HepG2 (cell line): ENCODE results near the gene NDUFS1. TPM values are rescaled to one million over a fixed set of nuclear protein-coding genes. Genes with fewer than 3 reads are reported as not detected.

ENCODE experiments used
- ATAC-seq: fragments of 200-7000 bp; cut with Tn5 transposase; 3 replicates; pipeline ENCODE4 v1.9.1; 2020; ENCODE audit warnings: mild to moderate bottlenecking, moderate library complexity
- BruUV-seq: library from RNA; stranded (reverse); fragments of 400-500 nt; replicated peaks from 2 replicates; lab custom pipeline; 2021; lab: Mats Ljungman, UMichigan
- CTCF ChIA-PET: fragments of 300-600 bp; formaldehyde crosslinking; extraction: SDS; loops from one replicate; lab custom pipeline; 2021; ENCODE audit warnings: low total read pairs, inconsistent platforms, low intra/inter-chr PET ratio; lab: Yijun Ruan, JAX
- POLR2A ChIA-PET: fragments of 350-600 bp; sonication (Branson Sonifier 250); formaldehyde crosslinking; loops from one replicate; lab custom pipeline; 2020; ENCODE audit warnings: antibody characterized with exemption, inconsistent platforms; lab: Yijun Ruan, JAX
- DNase-seq: peaks from one replicate; pipeline ENCODE4 v3.0.0-alpha.2; 2015; ENCODE audit warnings: low spot score
- FAIRE-seq: peaks from 3 replicates; lab custom pipeline; 2011; peaks lifted over from hg19 to GRCh38; lab: Jason Lieb, UNC
- H2AFZ ChIP-seq: one replicate; pipeline ENCODE4 v1.6.1; 2011; ENCODE audit warnings: low read length, inconsistent platforms
- H3K27ac ChIP-seq: fragments of 300-600 bp; 3 replicates; pipeline ENCODE4 v1.8.0; 2011; ENCODE audit warnings: mixed run types, mild to moderate bottlenecking, mixed read lengths, low read length, inconsistent platforms; ENCODE audit not compliant: insufficient read depth; ENCODE audit errors: extremely low read length
- H3K27me3 ChIP-seq, 2 experiments: fragments of 200-600 bp in 1 of 2; 2 replicates in 1 of 2; 3 replicates in 1 of 2; pipeline versions ENCODE4 v1.6.0 to v1.8.0; 2011; ENCODE audit warnings: low read length in 2 of 2, mild to moderate bottlenecking in 2 of 2, moderate library complexity in 2 of 2, inconsistent platforms in 1 of 2; ENCODE audit not compliant: insufficient read depth in 2 of 2, control insufficient read depth in 1 of 2
- H3K36me3 ChIP-seq, 2 experiments: fragments of 200-600 bp in 1 of 2; replicated peaks in 1 of 2; 2 replicates in 1 of 2; 3 replicates in 1 of 2; pipeline versions ENCODE4 v1.5.1 to v1.8.0; 2011; ENCODE audit warnings: low read length in 2 of 2, inconsistent platforms in 1 of 2; ENCODE audit not compliant: insufficient read depth in 2 of 2, control insufficient read depth in 1 of 2
- H3K4me1 ChIP-seq: 2 replicates; pipeline ENCODE4 v1.5.1; 2012; ENCODE audit warnings: low read length, inconsistent platforms; ENCODE audit not compliant: insufficient read depth
- H3K4me2 ChIP-seq: 2 replicates; pipeline ENCODE4 v1.6.0; 2011; ENCODE audit warnings: low read depth, low read length, inconsistent platforms
- H3K4me3 ChIP-seq, 3 experiments: fragments of 200-600 bp in 1 of 3; sonication (generic), shearing (Covaris generic) in 1 of 3; replicated peaks in 1 of 3; 2 replicates each; pipeline ENCODE4 v1.5.1; 2011 to 2016; ENCODE audit warnings: low read length in 3 of 3, inconsistent platforms in 2 of 3, low read depth in 2 of 3, mild to moderate bottlenecking in 2 of 3, control low read depth in 1 of 3, mixed read lengths in 1 of 3; ENCODE audit not compliant: insufficient read depth in 1 of 3
- H3K79me2 ChIP-seq: one replicate; pipeline ENCODE4 v1.6.1; 2011; ENCODE audit warnings: low read length, inconsistent platforms; ENCODE audit not compliant: insufficient read depth
- H3K9ac ChIP-seq: 2 replicates; pipeline ENCODE4 v1.6.0; 2011; ENCODE audit warnings: mild to moderate bottlenecking, low read depth, low read length, inconsistent platforms; ENCODE audit not compliant: insufficient read depth
- H3K9me3 ChIP-seq: 2 replicates; pipeline ENCODE4 v1.5.1; 2012; ENCODE audit warnings: mild to moderate bottlenecking, low read length
- H4K20me1 ChIP-seq: 2 replicates; pipeline ENCODE4 v1.6.0; 2011; ENCODE audit warnings: inconsistent platforms, mild to moderate bottlenecking, low read length, moderate library complexity; ENCODE audit not compliant: insufficient read depth
- AKNA ChIP-seq: sonication (generic); formaldehyde crosslinking; IDR thresholded peaks from 2 replicates; pipeline ENCODE4 v1.4.0; 2020; ENCODE audit warnings: missing genetic modification reagents, borderline replicate concordance
- ARID2 ChIP-seq: sonication (generic); formaldehyde crosslinking; IDR thresholded peaks from 2 replicates; pipeline ENCODE4 v1.8.1; 2022; ENCODE audit warnings: mild to moderate bottlenecking, missing genetic modification reagents, borderline replicate concordance
- ATF1 ChIP-seq: IDR thresholded peaks from 2 replicates; pipeline ENCODE4 v1.6.1; 2016; ENCODE audit warnings: mild to moderate bottlenecking, control low read depth
- EHMT2 ChIP-seq: fragments of 200-600 bp; sonication (generic); IDR thresholded peaks from 2 replicates; pipeline ENCODE4 v1.7.0; 2017; ENCODE audit warnings: antibody characterized with exemption, low read depth, low read length, borderline replicate concordance
- KDM5B ChIP-seq: sonication (generic); formaldehyde crosslinking; IDR thresholded peaks from 2 replicates; pipeline ENCODE4 v1.4.0; 2020; ENCODE audit warnings: missing genetic modification reagents, mild to moderate bottlenecking, borderline replicate concordance
- NFIC ChIP-seq: IDR thresholded peaks from 2 replicates; pipeline ENCODE4 v1.6.1; 2012; ENCODE audit warnings: mild to moderate bottlenecking, low read length, inconsistent platforms
- RBAK ChIP-seq: sonication (generic); formaldehyde crosslinking; IDR thresholded peaks from 2 replicates; pipeline ENCODE4 v1.5.1; 2020; ENCODE audit warnings: mild to moderate bottlenecking, missing genetic modification reagents
- SRY ChIP-seq: sonication (generic); formaldehyde crosslinking; IDR thresholded peaks from 2 replicates; pipeline ENCODE4 v1.8.0; 2022; ENCODE audit warnings: mild to moderate bottlenecking, missing genetic modification reagents
- ZBTB3 ChIP-seq: sonication (generic); formaldehyde crosslinking; IDR thresholded peaks from 2 replicates; pipeline ENCODE4 v1.4.0; 2020; ENCODE audit warnings: low read depth, mild to moderate bottlenecking, moderate library complexity, missing genetic modification reagents, borderline replicate concordance
- ZNF12 ChIP-seq: sonication (generic); formaldehyde crosslinking; IDR thresholded peaks from 2 replicates; pipeline ENCODE4 v1.5.0; 2020; ENCODE audit warnings: missing genetic modification reagents
- ZNF30 ChIP-seq: sonication (generic); formaldehyde crosslinking; IDR thresholded peaks from 2 replicates; pipeline ENCODE4 v1.5.0; 2020; ENCODE audit warnings: mild to moderate bottlenecking, missing genetic modification reagents
- ZNF570 ChIP-seq: sonication (generic); formaldehyde crosslinking; IDR thresholded peaks from 2 replicates; pipeline ENCODE4 v1.4.0; 2020; ENCODE audit warnings: mild to moderate bottlenecking, missing genetic modification reagents, borderline replicate concordance
- ZNF652 ChIP-seq: IDR thresholded peaks from 2 replicates; pipeline ENCODE4 v1.6.1; 2016; ENCODE audit warnings: low read depth, borderline replicate concordance
- ZSCAN5A ChIP-seq: sonication (generic); formaldehyde crosslinking; IDR thresholded peaks from 2 replicates; pipeline ENCODE4 v1.8.0; 2022; ENCODE audit warnings: mild to moderate bottlenecking, missing genetic modification reagents, borderline replicate concordance
- WGBS: methylation state at CpG from one replicate; pipeline ENCODE4 v1.1.6; 2017; ENCODE audit warnings: low lambda C conversion rate; 5-methylcytosine and 5-hydroxymethylcytosine counted together
- in situ Hi-C: cut with HindIII; loops from 2 replicates; pipeline ENCODE4 v1.10.0; 2017; ENCODE audit warnings: low pct_unique_long_range_greater_than_20kb; ENCODE audit not compliant: extremely low pct_ligation_motif_present
- intact Hi-C: fragments of 100-400 bp; cut with micrococcal nuclease; formaldehyde crosslinking; loops from one replicate; pipeline ENCODE4 v1.10.0; 2022; ENCODE audit not compliant: unreplicated experiment
- polyA plus RNA-seq, 8 experiments: library from polyadenylated mRNA; depleted of rRNA in 3 of 8; stranded (reverse) in 7 of 8; unstranded in 1 of 8; fragments of >200 nt; fragmentation: Illumina TruSeq in 4 of 8; extraction: Trizol in 4 of 8; gene quantifications; 2 replicates each; pipeline versions ENCODE4 v1.2.1 to v1.2.3, GENCODE V29; 2011 to 2016; ENCODE audit warnings: low read depth in 4 of 8, missing spikeins in 1 of 8, mixed read lengths in 1 of 8; ENCODE audit not compliant: insufficient read depth in 1 of 8
- total RNA-seq, 5 experiments: library from RNA; depleted of rRNA; stranded (reverse); fragments of >200 nt; fragmentation: Illumina TruSeq; extraction: Trizol; gene quantifications; 2 replicates each; pipeline ENCODE4 v1.2.3, GENCODE V29; 2016; ENCODE audit warnings: low read depth in 1 of 5

NDUFS1 gene
- total and polyA plus RNA-seq, 2 of the 13 experiments (the other 11 are each of a cell fraction or from before 2014, with no cell fraction given) = 139 to 242 TPM

GRCh38 chr2:206158563-206159345 is 490 bp downstream of the NDUFS1 start:
- BruUV-seq = TSS peak; percentile 78
- in situ Hi-C loops = no loop called here
- H4K20me1 ChIP-seq = peaks cover 30% of the 10 kb centered on the region
- peak overlapping the region; percentile 97 for H3K9ac ChIP-seq
- peaks cover 61% of the 10 kb centered on the region for H3K4me1 ChIP-seq
- ChIA-PET POLR2A (interaction anchor here (0.6 to 4.3 kb wide), 8 partner anchors 16 to 1612 kb away, joined by 3 to 32 read pairs (median 4); partner anchors contain the start of genes CREB1 and INO80D), CTCF (no interaction called here)
- peak; percentile 41 for DNase-seq
- H3K4me3 ChIP-seq = peak overlapping the region; percentile 87 to 90 (median 87)
- peak overlapping the region; percentile 80 for H3K27ac ChIP-seq
- no peaks in the 10 kb centered on the region; a peak in 1 of 5 replicates for H3K27me3 ChIP-seq
- intact Hi-C loops = loop anchor here (1.0 kb wide), 2 partner anchors 72 to 183 kb away; partner anchors contain the start of gene INO80D
- FAIRE-seq = no peak
- peaks cover 9 to 34% of the 10 kb centered on the region in 2 experiments; a peak in 4 of 5 replicates for H3K36me3 ChIP-seq
- no peak overlapping the region for H2AFZ ChIP-seq
- H3K79me2 ChIP-seq = peaks cover 76% of the 10 kb centered on the region
- peak overlapping the region; percentile 65 for H3K4me2 ChIP-seq
- no peaks in the 10 kb centered on the region for H3K9me3 ChIP-seq
- under 1% methylated on average over 31 of the region's 33 CpGs for WGBS
- peak; percentile 44 for ATAC-seq
- TF ChIP-seq SRY (CRISPR knock-in tag) (peak; percentile 68; the same call in 1 of the 2 replicates), ZNF570 (CRISPR knock-in tag) (0 out of 2 replicates have a peak, but pooled peaks have one; percentile 87), NFIC (peak; percentile 5; the same call in 1 of the 2 replicates), ATF1 (0 out of 2 replicates have a peak, but pooled peaks have one; percentile 3), EHMT2 (0 out of 2 replicates have a peak, but pooled peaks have one; percentile 38), AKNA (CRISPR knock-in tag) (peak; percentile 15; the same call in 1 of the 2 replicates), ARID2 (CRISPR knock-in tag) (peak; percentile 32; the same call in 1 of the 2 replicates), ZNF652 (CRISPR knock-in tag) (no peak), RBAK (no peak; the same call in 1 of the 2 replicates), ZSCAN5A (CRISPR knock-in tag) (0 out of 2 replicates have a peak, but pooled peaks have one; percentile 66), ZBTB3 (CRISPR knock-in tag) (peak; percentile 77; the same call in 1 of the 2 replicates), KDM5B (CRISPR knock-in tag) (0 out of 2 replicates have a peak, but pooled peaks have one; percentile 8), ZNF12 (CRISPR knock-in tag) (0 out of 2 replicates have a peak, but pooled peaks have one; percentile 8), ZNF30 (CRISPR knock-in tag) (0 out of 2 replicates have a peak, but pooled peaks have one; percentile 45)
